ENCODE measurements around the gene WDR64. TPM values are rescaled to one million over a fixed set of nuclear protein-coding genes. Genes with fewer than 3 reads are reported as not detected.
A peak's percentile ranks its signal among the peaks of the same experiment; 100 is the strongest.

WDR64 gene
- total and polyA plus RNA-seq, 2 experiments from 2014 or later, result not detected

DNA sequence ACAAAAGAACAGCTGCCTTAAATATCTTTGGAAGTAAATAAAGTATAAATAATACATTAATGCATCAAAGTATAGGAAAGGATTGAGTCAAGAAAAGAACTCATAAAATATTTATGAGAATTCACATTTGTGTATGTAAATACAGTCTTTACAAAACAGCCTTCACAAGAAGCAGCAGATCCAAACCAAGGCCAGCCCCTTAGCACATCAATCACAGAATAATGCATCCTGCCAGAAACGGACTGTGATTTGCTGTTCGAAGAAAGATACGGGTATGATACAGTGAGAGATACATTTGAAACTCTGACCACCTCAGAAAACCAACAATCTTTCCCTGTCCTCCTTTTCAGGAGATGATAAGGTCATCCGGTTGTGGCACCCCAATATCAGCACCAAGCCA is 70.9 kb downstream of the WDR64 start:
- Histone ChIP-seq H3K9me2 (ENCODE audit: insufficient read depth) (no peaks in the 10 kb centered on the region), H3K79me2 (replicated peaks; ENCODE audit: insufficient read depth) (no peaks in the 10 kb centered on the region), H3K4me1 (ENCODE audit: insufficient read depth) (no peaks in the 10 kb centered on the region), H3K27me3 (ENCODE audit: insufficient read depth) (no peaks in the 10 kb centered on the region), H3K4me3 (no peak overlapping the region), H3K27ac (ENCODE audit: low read depth) (no peak overlapping the region), H3K4me2 (no peak overlapping the region), H4K20me1 (replicated peaks; ENCODE audit: insufficient read depth) (no peaks in the 10 kb centered on the region), H3F3A (replicated peaks; ENCODE audit: low read depth) (no peaks in the 10 kb centered on the region), H3K36me3 (ENCODE audit: insufficient read depth) (no peaks in the 10 kb centered on the region; the same call in 1 of the 2 replicates), H2AFZ (peak overlapping the region; percentile 16; the same call in 1 of the 2 replicates)
- H3K27me3 Mint-ChIP-seq (ENCODE audit: insufficient read depth, low read depth, poor library complexity), result no peaks in the 10 kb centered on the region
- H3K4me3 Mint-ChIP-seq, result no peak overlapping the region
- ATAC-seq (no peak), DNase-seq (ENCODE audit: low spot score) (no peak)
- H3K36me3 Mint-ChIP-seq (ENCODE audit: low read depth), result no peaks in the 10 kb centered on the region
- no peaks in the 10 kb centered on the region for H3K4me1 Mint-ChIP-seq
- H3K27ac Mint-ChIP-seq, result no peak overlapping the region
- H3K9me3 Mint-ChIP-seq, result no peaks in the 10 kb centered on the region; the same call in 2 of the 3 replicates
- TF ChIP-seq, protein P1, sequence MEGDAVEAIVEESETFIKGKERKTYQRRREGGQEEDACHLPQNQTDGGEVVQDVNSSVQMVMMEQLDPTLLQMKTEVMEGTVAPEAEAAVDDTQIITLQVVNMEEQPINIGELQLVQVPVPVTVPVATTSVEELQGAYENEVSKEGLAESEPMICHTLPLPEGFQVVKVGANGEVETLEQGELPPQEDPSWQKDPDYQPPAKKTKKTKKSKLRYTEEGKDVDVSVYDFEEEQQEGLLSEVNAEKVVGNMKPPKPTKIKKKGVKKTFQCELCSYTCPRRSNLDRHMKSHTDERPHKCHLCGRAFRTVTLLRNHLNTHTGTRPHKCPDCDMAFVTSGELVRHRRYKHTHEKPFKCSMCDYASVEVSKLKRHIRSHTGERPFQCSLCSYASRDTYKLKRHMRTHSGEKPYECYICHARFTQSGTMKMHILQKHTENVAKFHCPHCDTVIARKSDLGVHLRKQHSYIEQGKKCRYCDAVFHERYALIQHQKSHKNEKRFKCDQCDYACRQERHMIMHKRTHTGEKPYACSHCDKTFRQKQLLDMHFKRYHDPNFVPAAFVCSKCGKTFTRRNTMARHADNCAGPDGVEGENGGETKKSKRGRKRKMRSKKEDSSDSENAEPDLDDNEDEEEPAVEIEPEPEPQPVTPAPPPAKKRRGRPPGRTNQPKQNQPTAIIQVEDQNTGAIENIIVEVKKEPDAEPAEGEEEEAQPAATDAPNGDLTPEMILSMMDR (conservative IDR thresholded peaks at IDR 0.05; ENCODE audit: low read depth in 2 of 2), result no peak
- TF ChIP-seq, protein P2, sequence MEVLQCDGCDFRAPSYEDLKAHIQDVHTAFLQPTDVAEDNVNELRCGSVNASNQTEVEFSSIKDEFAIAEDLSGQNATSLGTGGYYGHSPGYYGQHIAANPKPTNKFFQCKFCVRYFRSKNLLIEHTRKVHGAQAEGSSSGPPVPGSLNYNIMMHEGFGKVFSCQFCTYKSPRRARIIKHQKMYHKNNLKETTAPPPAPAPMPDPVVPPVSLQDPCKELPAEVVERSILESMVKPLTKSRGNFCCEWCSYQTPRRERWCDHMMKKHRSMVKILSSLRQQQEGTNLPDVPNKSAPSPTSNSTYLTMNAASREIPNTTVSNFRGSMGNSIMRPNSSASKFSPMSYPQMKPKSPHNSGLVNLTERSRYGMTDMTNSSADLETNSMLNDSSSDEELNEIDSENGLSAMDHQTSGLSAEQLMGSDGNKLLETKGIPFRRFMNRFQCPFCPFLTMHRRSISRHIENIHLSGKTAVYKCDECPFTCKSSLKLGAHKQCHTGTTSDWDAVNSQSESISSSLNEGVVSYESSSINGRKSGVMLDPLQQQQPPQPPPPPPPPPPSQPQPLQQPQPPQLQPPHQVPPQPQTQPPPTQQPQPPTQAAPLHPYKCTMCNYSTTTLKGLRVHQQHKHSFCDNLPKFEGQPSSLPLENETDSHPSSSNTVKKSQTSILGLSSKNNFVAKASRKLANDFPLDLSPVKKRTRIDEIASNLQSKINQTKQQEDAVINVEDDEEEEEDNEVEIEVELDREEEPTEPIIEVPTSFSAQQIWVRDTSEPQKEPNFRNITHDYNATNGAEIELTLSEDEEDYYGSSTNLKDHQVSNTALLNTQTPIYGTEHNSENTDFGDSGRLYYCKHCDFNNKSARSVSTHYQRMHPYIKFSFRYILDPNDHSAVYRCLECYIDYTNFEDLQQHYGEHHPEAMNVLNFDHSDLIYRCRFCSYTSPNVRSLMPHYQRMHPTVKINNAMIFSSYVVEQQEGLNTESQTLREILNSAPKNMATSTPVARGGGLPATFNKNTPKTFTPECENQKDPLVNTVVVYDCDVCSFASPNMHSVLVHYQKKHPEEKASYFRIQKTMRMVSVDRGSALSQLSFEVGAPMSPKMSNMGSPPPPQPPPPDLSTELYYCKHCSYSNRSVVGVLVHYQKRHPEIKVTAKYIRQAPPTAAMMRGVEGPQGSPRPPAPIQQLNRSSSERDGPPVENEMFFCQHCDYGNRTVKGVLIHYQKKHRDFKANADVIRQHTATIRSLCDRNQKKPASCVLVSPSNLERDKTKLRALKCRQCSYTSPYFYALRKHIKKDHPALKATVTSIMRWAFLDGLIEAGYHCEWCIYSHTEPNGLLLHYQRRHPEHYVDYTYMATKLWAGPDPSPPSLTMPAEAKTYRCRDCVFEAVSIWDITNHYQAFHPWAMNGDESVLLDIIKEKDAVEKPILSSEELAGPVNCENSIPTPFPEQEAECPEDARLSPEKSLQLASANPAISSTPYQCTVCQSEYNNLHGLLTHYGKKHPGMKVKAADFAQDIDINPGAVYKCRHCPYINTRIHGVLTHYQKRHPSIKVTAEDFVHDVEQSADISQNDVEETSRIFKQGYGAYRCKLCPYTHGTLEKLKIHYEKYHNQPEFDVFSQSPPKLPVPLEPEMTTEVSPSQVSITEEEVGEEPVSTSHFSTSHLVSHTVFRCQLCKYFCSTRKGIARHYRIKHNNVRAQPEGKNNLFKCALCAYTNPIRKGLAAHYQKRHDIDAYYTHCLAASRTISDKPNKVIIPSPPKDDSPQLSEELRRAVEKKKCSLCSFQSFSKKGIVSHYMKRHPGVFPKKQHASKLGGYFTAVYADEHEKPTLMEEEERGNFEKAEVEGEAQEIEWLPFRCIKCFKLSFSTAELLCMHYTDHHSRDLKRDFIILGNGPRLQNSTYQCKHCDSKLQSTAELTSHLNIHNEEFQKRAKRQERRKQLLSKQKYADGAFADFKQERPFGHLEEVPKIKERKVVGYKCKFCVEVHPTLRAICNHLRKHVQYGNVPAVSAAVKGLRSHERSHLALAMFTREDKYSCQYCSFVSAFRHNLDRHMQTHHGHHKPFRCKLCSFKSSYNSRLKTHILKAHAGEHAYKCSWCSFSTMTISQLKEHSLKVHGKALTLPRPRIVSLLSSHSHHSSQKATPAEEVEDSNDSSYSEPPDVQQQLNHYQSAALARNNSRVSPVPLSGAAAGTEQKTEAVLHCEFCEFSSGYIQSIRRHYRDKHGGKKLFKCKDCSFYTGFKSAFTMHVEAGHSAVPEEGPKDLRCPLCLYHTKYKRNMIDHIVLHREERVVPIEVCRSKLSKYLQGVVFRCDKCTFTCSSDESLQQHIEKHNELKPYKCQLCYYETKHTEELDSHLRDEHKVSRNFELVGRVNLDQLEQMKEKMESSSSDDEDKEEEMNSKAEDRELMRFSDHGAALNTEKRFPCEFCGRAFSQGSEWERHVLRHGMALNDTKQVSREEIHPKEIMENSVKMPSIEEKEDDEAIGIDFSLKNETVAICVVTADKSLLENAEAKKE (CRISPR knock-in tag; IDR thresholded peaks at IDR 0.05), result no peak
- TF ChIP-seq EZH2 (IDR thresholded peaks at IDR 0.05; ENCODE audit: low read depth, unreplicated experiment) (no peak), ZNF331 (CRISPR knock-in tag; IDR thresholded peaks at IDR 0.05; ENCODE audit: low read depth) (no peak), STAT1 (IDR thresholded peaks at IDR 0.05; ENCODE audit: unreplicated experiment) (no peak), CREB1 (CRISPR knock-in tag; IDR thresholded peaks at IDR 0.05; ENCODE audit: low read depth) (no peak), REST (IDR thresholded peaks at IDR 0.05; ENCODE audit: unreplicated experiment) (no peak)
- TF ChIP-seq, protein P3, sequence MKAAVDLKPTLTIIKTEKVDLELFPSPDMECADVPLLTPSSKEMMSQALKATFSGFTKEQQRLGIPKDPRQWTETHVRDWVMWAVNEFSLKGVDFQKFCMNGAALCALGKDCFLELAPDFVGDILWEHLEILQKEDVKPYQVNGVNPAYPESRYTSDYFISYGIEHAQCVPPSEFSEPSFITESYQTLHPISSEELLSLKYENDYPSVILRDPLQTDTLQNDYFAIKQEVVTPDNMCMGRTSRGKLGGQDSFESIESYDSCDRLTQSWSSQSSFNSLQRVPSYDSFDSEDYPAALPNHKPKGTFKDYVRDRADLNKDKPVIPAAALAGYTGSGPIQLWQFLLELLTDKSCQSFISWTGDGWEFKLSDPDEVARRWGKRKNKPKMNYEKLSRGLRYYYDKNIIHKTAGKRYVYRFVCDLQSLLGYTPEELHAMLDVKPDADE (IDR thresholded peaks at IDR 0.05), result no peak
